ENCODE results near the gene ZC3H6.

DNA sequence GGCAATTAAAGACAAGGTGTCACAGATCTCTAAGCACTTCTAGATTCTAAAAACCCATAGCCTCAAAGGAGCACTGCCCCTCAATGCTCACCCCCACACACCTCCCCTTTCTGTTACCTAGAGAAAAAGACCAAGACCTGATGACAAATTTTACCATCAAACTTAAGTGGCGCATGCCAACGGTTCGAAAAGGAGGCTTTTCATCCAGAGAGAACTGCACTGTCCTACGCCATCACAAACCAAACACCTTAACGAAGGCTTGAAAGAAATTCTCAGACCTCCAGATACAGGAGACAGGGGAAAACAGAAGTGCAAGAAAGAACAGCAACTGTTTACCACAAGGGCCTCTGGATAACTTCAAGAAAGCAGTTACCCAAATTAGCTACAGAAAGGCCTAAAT is 2.0 kb upstream of the ZC3H6 start:
- TF ChIP-seq, protein P1, sequence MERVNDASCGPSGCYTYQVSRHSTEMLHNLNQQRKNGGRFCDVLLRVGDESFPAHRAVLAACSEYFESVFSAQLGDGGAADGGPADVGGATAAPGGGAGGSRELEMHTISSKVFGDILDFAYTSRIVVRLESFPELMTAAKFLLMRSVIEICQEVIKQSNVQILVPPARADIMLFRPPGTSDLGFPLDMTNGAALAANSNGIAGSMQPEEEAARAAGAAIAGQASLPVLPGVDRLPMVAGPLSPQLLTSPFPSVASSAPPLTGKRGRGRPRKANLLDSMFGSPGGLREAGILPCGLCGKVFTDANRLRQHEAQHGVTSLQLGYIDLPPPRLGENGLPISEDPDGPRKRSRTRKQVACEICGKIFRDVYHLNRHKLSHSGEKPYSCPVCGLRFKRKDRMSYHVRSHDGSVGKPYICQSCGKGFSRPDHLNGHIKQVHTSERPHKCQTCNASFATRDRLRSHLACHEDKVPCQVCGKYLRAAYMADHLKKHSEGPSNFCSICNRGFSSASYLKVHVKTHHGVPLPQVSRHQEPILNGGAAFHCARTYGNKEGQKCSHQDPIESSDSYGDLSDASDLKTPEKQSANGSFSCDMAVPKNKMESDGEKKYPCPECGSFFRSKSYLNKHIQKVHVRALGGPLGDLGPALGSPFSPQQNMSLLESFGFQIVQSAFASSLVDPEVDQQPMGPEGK (CRISPR knock-in tag; IDR thresholded peaks at IDR 0.05; ENCODE audit: borderline replicate concordance), result no peak
- TF ChIP-seq CSDC2 (CRISPR knock-in tag; IDR thresholded peaks at IDR 0.05) (no peak), ZFP30 (CRISPR knock-in tag; IDR thresholded peaks at IDR 0.05) (no peak), TOX (CRISPR knock-in tag; IDR thresholded peaks at IDR 0.05; ENCODE audit: borderline replicate concordance) (no peak), BACH2 (CRISPR knock-in tag; IDR thresholded peaks at IDR 0.05; ENCODE audit: borderline replicate concordance) (no peak), OSR1 (CRISPR knock-in tag; IDR thresholded peaks at IDR 0.05) (no peak), ZC3H10 (CRISPR knock-in tag; IDR thresholded peaks at IDR 0.05) (no peak), ESRRG (CRISPR knock-in tag; IDR thresholded peaks at IDR 0.05) (no peak), ISL1 (CRISPR knock-in tag; IDR thresholded peaks at IDR 0.05) (no peak)
- TF ChIP-seq, protein P2, sequence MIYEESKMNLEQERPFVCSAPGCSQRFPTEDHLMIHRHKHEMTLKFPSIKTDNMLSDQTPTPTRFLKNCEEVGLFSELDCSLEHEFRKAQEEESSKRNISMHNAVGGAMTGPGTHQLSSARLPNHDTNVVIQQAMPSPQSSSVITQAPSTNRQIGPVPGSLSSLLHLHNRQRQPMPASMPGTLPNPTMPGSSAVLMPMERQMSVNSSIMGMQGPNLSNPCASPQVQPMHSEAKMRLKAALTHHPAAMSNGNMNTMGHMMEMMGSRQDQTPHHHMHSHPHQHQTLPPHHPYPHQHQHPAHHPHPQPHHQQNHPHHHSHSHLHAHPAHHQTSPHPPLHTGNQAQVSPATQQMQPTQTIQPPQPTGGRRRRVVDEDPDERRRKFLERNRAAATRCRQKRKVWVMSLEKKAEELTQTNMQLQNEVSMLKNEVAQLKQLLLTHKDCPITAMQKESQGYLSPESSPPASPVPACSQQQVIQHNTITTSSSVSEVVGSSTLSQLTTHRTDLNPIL (CRISPR knock-in tag; IDR thresholded peaks at IDR 0.05; ENCODE audit: low read depth), result no peak

All from SK-N-SH treated with all-trans-retinoic acid at 6 μM for 48 hours (cell line).